DND-41 (cell line): ENCODE measurements around the gene KSR2.

Experiments
- CTCF ChIP-seq: IDR thresholded peaks from 2 replicates; pipeline ENCODE4 v1.5.1; 2012; ENCODE audit warnings: borderline replicate concordance, low read length, moderate library complexity, mild to moderate bottlenecking; ENCODE audit not compliant: poor library complexity, severe bottlenecking; ENCODE audit errors: extremely low read depth
- EZH2 ChIP-seq: IDR thresholded peaks from 3 replicates; pipeline ENCODE4 v1.6.1; 2012; ENCODE audit warnings: borderline replicate concordance, low read depth, mild to moderate bottlenecking, moderate library complexity, low read length, inconsistent platforms; ENCODE audit not compliant: severe bottlenecking

- TF ChIP-seq CTCF: no peak
- TF ChIP-seq EZH2: no peak
Measured at GRCh38 chr12:117921929-117922777, 46.6 kb downstream of the KSR2 start.
